NCI-H748 (cell line): ENCODE results near the gene CHURC1.

Source experiments
- DNase-seq: peaks from one replicate; lab custom pipeline; 2025; ENCODE audit not compliant: unreplicated experiment; lab: John Stamatoyannopoulos, UW

The CHURC1 gene

GRCh38 chr14:64914237-64915028 is at the start of gene CHURC1:
TSS of gene CHURC1 (plus strand) at chr14:64914455. CDS start at chr14:64914496, 41 bp downstream.
- DNase-seq: peak; percentile 99

- DNase-seq: no peak
Measured at GRCh38 chr14:64865109-64865508, 49.1 kb upstream of the CHURC1 start.

GRCh38 chr14:64865992-64866391 is 48.3 kb upstream of the CHURC1 start:
- DNase-seq: no peak

GRCh38 chr14:64867182-64867581 is 47.1 kb upstream of the CHURC1 start:
- DNase-seq: no peak

GRCh38 chr14:64868379-64868778 is 45.9 kb upstream of the CHURC1 start:
- no peak for DNase-seq

GRCh38 chr14:64868841-64869240 is 45.4 kb upstream of the CHURC1 start:
- DNase-seq: no peak

GRCh38 chr14:64870160-64870559 is 44.1 kb upstream of the CHURC1 start:
- DNase-seq: no peak

- DNase-seq: no peak
Measured at GRCh38 chr14:64871344-64871743, 42.9 kb upstream of the CHURC1 start.

- DNase-seq: no peak
Measured at GRCh38 chr14:64873506-64874219, 40.6 kb upstream of the CHURC1 start.

GRCh38 chr14:64875350-64875749 is 38.9 kb upstream of the CHURC1 start:
- DNase-seq: no peak

GRCh38 chr14:64877846-64878245 is 36.4 kb upstream of the CHURC1 start:
- DNase-seq: no peak

- DNase-seq: peak; percentile 85
Measured at GRCh38 chr14:64878837-64879634, 35.2 kb upstream of the CHURC1 start.

GRCh38 chr14:64879635-64880220 is 34.5 kb upstream of the CHURC1 start, which contains the start of gene SPTB:
TSS of gene SPTB (minus strand) at chr14:64879907. CDS start at chr14:64823094, 56,813 bp downstream.
- peak; percentile 91 for DNase-seq

GRCh38 chr14:64880221-64881121 is 33.8 kb upstream of the CHURC1 start:
- peak; percentile 86 for DNase-seq

GRCh38 chr14:64885559-64885958 is 28.7 kb upstream of the CHURC1 start:
- DNase-seq: no peak

GRCh38 chr14:64889352-64889751 is 24.9 kb upstream of the CHURC1 start:
- no peak for DNase-seq

- no peak for DNase-seq
Measured at GRCh38 chr14:64891173-64891838, 22.9 kb upstream of the CHURC1 start.

- peak; percentile 76 for DNase-seq
Measured at GRCh38 chr14:64891839-64892375, 22.3 kb upstream of the CHURC1 start.

GRCh38 chr14:64899958-64900357 is 14.3 kb upstream of the CHURC1 start:
- no peak for DNase-seq
